GM19328 (cell line): ENCODE data around the gene HIP1.
"Not testable (repeated sequence)": the region's sequence is repeated elsewhere in the genome, so short reads cannot be mapped to it uniquely, and the experiment has no call there.

Experiments
- ATAC-seq: cut with Tn5 transposase; IDR thresholded peaks from one replicate; pipeline ENCODE4 v1.9.1; 2021; ENCODE audit warnings: mild to moderate bottlenecking, moderate library complexity; ENCODE audit not compliant: unreplicated experiment

Gene HIP1

GRCh38 chr7:75739796-75740672 is 1.3 kb upstream of the HIP1 start:
- ATAC-seq, result peak; percentile 13

- peak; percentile 95 for ATAC-seq
Measured at GRCh38 chr7:75738975-75739795, 444 bp upstream of the HIP1 start.

- ATAC-seq, result no peak
Measured at GRCh38 chr7:75737856-75738603, 711 bp downstream of the HIP1 start.

- ATAC-seq, result no peak
Measured at GRCh38 chr7:75735581-75736350, 3.0 kb downstream of the HIP1 start.

GRCh38 chr7:75734586-75735458 is 3.9 kb downstream of the HIP1 start:
- no peak for ATAC-seq

GRCh38 chr7:75732764-75733630 is 5.7 kb downstream of the HIP1 start:
- no peak for ATAC-seq

GRCh38 chr7:75732016-75732521 is 6.7 kb downstream of the HIP1 start:
- ATAC-seq, result no peak

GRCh38 chr7:75729851-75730274 is 8.9 kb downstream of the HIP1 start:
- ATAC-seq, result no peak

GRCh38 chr7:75727881-75728593 is 10.7 kb downstream of the HIP1 start:
- ATAC-seq, result no peak

- ATAC-seq, result not testable (repeated sequence)
Measured at GRCh38 chr7:75727351-75727750, 11.4 kb downstream of the HIP1 start.

- no peak for ATAC-seq
Measured at GRCh38 chr7:75725306-75725705, 13.4 kb downstream of the HIP1 start.

GRCh38 chr7:75723444-75723843 is 15.3 kb downstream of the HIP1 start:
- ATAC-seq, result no peak

GRCh38 chr7:75722373-75722772 is 16.4 kb downstream of the HIP1 start:
- no peak for ATAC-seq

- ATAC-seq, result not testable (repeated sequence)
Measured at GRCh38 chr7:75721922-75722321, 16.8 kb downstream of the HIP1 start.

GRCh38 chr7:75721426-75721825 is 17.3 kb downstream of the HIP1 start:
- ATAC-seq, result no peak

- no peak for ATAC-seq
Measured at GRCh38 chr7:75719626-75720025, 19.1 kb downstream of the HIP1 start.

- ATAC-seq, result no peak
Measured at GRCh38 chr7:75718390-75719031, 20.2 kb downstream of the HIP1 start.
